Calu3 (cell line): ENCODE results near the gene OPRPN. TPM values are rescaled to one million over a fixed set of nuclear protein-coding genes. Genes with fewer than 3 reads are reported as not detected.

ENCODE experiments used
- BruUV-seq: library from RNA; stranded (reverse); fragments of 400-500 nt; replicated peaks from 2 replicates; lab custom pipeline; 2021; lab: Mats Ljungman, UMichigan
- CTCF ChIA-PET: fragments of 300-600 bp; sonication (Branson Sonifier 250); formaldehyde crosslinking; loops from one replicate; lab custom pipeline; 2022; ENCODE audit warnings: antibody characterized with exemption; lab: Charles Lee
- DNase-seq: peaks from one replicate; pipeline ENCODE4 v3.0.0; 2022
- H3K27ac Mint-ChIP-seq: one replicate; pipeline ENCODE4 v1.8.0; 2022; ENCODE audit warnings: mixed read lengths; ENCODE audit not compliant: unreplicated experiment
- H3K27me3 Mint-ChIP-seq: one replicate; pipeline ENCODE4 v1.8.0; 2022; ENCODE audit warnings: mixed read lengths; ENCODE audit not compliant: unreplicated experiment
- H3K36me3 Mint-ChIP-seq: one replicate; pipeline ENCODE4 v1.8.0; 2022; ENCODE audit warnings: mild to moderate bottlenecking, moderate library complexity, mixed read lengths; ENCODE audit not compliant: insufficient read depth, unreplicated experiment
- H3K4me1 Mint-ChIP-seq: one replicate; pipeline ENCODE4 v1.8.0; 2022; ENCODE audit warnings: mild to moderate bottlenecking, low read depth, mixed read lengths; ENCODE audit not compliant: unreplicated experiment
- H3K4me3 Mint-ChIP-seq: one replicate; pipeline ENCODE4 v1.8.0; 2022; ENCODE audit warnings: mild to moderate bottlenecking, low read depth, moderate library complexity, mixed read lengths; ENCODE audit not compliant: unreplicated experiment
- H3K9me3 Mint-ChIP-seq: one replicate; pipeline ENCODE4 v1.8.0; 2022; ENCODE audit warnings: low read depth, mixed read lengths; ENCODE audit not compliant: unreplicated experiment
- intact Hi-C: fragments of 100-400 bp; cut with micrococcal nuclease; formaldehyde crosslinking; loops from one replicate; pipeline ENCODE4 v1.10.0; 2022; ENCODE audit not compliant: unreplicated experiment
- total RNA-seq: library from RNA; stranded (reverse); gene quantifications from 2 replicates; pipeline ENCODE4 v1.2.3, GENCODE V29; 2022
- TF ChIP-seq, protein P1 (sequence below): fragments of 200-600 bp; IDR thresholded peaks from one replicate; pipeline ENCODE4 v1.8.0; 2022; ENCODE audit warnings: antibody characterized with exemption; ENCODE audit not compliant: unreplicated experiment

Gene OPRPN
- total RNA-seq, 1 experiment from 2014 or later, result not detected

DNA sequence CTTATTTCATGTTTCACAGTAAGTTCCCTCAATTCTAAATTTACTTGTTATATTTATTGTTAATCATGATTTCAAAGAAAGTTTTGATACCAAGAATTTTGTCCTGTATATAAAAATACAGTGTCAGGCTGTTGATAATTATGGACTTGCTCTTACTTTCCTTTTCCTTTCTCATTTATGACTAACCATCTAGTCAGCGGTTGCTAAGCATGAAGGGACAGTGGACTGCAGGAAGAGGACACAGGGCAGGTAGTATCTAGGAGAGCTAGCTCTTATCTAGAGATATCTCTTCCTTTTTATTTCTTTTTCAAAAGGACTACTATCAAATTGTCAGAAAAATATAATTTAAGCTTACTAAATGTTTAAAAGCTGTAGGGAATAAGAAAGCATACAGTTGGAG is 1.6 kb downstream of the OPRPN start:
- no TSS peak for BruUV-seq
- no peaks in the 10 kb centered on the region for H3K4me1 Mint-ChIP-seq
- H3K4me3 Mint-ChIP-seq, result no peak overlapping the region
- CTCF ChIA-PET, result interaction anchor here (0.6 kb wide), 1 partner anchor 789 kb away, joined by 3 read pairs; no protein-coding TSS in a partner anchor
- H3K36me3 Mint-ChIP-seq, result no peaks in the 10 kb centered on the region
- peaks cover 2% of the 10 kb centered on the region for H3K9me3 Mint-ChIP-seq
- H3K27me3 Mint-ChIP-seq, result no peaks in the 10 kb centered on the region
- TF ChIP-seq, protein P1, sequence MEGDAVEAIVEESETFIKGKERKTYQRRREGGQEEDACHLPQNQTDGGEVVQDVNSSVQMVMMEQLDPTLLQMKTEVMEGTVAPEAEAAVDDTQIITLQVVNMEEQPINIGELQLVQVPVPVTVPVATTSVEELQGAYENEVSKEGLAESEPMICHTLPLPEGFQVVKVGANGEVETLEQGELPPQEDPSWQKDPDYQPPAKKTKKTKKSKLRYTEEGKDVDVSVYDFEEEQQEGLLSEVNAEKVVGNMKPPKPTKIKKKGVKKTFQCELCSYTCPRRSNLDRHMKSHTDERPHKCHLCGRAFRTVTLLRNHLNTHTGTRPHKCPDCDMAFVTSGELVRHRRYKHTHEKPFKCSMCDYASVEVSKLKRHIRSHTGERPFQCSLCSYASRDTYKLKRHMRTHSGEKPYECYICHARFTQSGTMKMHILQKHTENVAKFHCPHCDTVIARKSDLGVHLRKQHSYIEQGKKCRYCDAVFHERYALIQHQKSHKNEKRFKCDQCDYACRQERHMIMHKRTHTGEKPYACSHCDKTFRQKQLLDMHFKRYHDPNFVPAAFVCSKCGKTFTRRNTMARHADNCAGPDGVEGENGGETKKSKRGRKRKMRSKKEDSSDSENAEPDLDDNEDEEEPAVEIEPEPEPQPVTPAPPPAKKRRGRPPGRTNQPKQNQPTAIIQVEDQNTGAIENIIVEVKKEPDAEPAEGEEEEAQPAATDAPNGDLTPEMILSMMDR, result no peak
- intact Hi-C loops, result no loop called here
- H3K27ac Mint-ChIP-seq, result no peak overlapping the region
- DNase-seq, result no peak

DNA sequence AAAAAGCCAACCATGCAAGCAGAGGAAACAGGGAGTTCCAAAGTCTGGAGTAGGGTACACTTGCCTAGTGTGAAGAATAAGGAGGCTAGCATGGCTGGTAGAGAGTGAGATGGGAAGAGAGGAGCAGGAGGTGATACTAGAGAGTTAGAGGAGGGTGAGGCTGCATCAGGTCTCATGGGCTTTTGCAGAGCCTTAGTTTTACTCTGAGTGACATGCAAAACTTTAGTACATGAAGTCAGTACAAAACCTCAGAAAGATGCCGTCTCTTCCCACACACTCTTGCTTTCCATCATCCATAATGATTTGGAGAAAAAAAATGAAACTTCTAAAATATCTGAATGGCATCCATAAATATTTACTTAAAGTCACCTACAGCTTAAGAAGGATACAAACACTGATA is 5.0 kb downstream of the OPRPN start:
- TF ChIP-seq, protein P1, result no peak
- DNase-seq, result no peak
- no peaks in the 10 kb centered on the region for H3K4me1 Mint-ChIP-seq
- no peaks in the 10 kb centered on the region for H3K36me3 Mint-ChIP-seq
- CTCF ChIA-PET, result no interaction called here
- H3K4me3 Mint-ChIP-seq, result no peak overlapping the region
- intact Hi-C loops, result no loop called here
- no TSS peak for BruUV-seq
- no peaks in the 10 kb centered on the region for H3K27me3 Mint-ChIP-seq
- H3K27ac Mint-ChIP-seq, result no peak overlapping the region
- peaks cover 4% of the 10 kb centered on the region for H3K9me3 Mint-ChIP-seq

DNA sequence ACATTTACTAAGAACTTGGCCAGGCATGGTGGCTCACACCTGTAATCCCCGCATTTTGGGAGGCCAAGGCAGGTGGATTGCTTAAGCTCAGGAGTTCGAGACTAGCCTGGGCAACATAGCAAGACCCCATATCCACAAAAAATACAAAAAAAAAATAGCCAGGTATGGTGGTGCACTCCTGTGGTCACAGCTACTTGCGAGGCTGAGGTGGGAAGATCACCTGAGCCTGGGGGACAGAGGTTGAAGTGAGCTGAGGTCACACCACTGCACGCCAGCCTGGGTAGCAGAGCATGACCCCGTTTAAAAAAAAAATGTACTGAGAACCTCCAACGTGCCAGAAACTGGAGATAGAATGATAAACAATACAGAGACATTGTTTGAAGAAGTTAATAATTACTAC is 8.0 kb downstream of the OPRPN start:
- TF ChIP-seq, protein P1, result no peak

DNA sequence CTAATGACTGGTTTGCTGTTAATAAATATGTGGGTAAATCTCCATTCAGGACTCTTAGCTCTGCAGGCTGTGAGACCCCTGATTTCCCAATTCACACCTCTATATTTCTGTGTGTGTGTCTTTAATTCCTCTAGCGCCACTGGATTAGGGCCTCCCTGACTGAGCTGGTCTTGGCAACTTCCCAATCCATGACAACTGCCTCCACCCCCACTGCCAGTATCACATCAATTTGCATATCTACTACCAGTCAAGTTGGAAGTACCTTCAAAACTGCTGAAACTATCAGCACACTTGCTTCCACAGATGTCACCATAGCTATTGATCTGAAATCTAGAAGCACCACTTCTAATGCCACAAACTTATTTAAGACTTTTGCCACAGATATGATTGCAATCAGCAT is 27.6 kb downstream of the OPRPN start:
- intact Hi-C loops, result no loop called here
- no peak for DNase-seq

More for the DNA sequence above, 8.0 kb downstream of the OPRPN start:
- H3K36me3 Mint-ChIP-seq, result no peaks in the 10 kb centered on the region
- CTCF ChIA-PET, result no interaction called here
- no peaks in the 10 kb centered on the region for H3K4me1 Mint-ChIP-seq
- no TSS peak for BruUV-seq
- DNase-seq, result no peak
- intact Hi-C loops, result no loop called here
- no peak overlapping the region for H3K27ac Mint-ChIP-seq
- peaks cover 6% of the 10 kb centered on the region for H3K9me3 Mint-ChIP-seq
- no peaks in the 10 kb centered on the region for H3K27me3 Mint-ChIP-seq
- no peak overlapping the region for H3K4me3 Mint-ChIP-seq

More for the DNA sequence above, 27.6 kb downstream of the OPRPN start:
- TF ChIP-seq, protein P1, result no peak
- Mint-ChIP-seq H3K4me1 (no peaks in the 10 kb centered on the region), H3K4me3 (no peak overlapping the region), H3K9me3 (no peaks in the 10 kb centered on the region), H3K27ac (no peak overlapping the region), H3K36me3 (no peaks in the 10 kb centered on the region), H3K27me3 (peaks cover 8% of the 10 kb centered on the region)
- CTCF ChIA-PET, result no interaction called here
- no TSS peak for BruUV-seq
